HUES6 (cell line): ENCODE results near the gene CA6.
"Not testable (repeated sequence)": the region's sequence is repeated elsewhere in the genome, so short reads cannot be mapped to it uniquely, and the experiment has no call there.

Experiments used
- H3K27ac ChIP-seq: 2 replicates; pipeline ENCODE4 v1.7.0; 2013; ENCODE audit warnings: low read depth, mild to moderate bottlenecking, low read length, inconsistent platforms
- H3K27me3 ChIP-seq: 2 replicates; pipeline ENCODE4 v1.6.1; 2013; ENCODE audit warnings: low read length; ENCODE audit not compliant: control insufficient read depth, insufficient read depth
- H3K36me3 ChIP-seq: 2 replicates; pipeline ENCODE4 v1.6.1; 2013; ENCODE audit warnings: low read length; ENCODE audit not compliant: control insufficient read depth, insufficient read depth
- H3K4me1 ChIP-seq: 2 replicates; pipeline ENCODE4 v1.6.1; 2013; ENCODE audit warnings: low read length; ENCODE audit not compliant: control insufficient read depth, insufficient read depth
- H3K4me3 ChIP-seq: 2 replicates; pipeline ENCODE4 v1.5.1; 2013; ENCODE audit warnings: low read depth, low read length
- H3K9ac ChIP-seq: one replicate; pipeline ENCODE4 v1.6.1; 2013; ENCODE audit warnings: mild to moderate bottlenecking, low read length
- H3K9me3 ChIP-seq: 2 replicates; pipeline ENCODE4 v1.6.1; 2013; ENCODE audit warnings: low read depth, low read length; ENCODE audit not compliant: control insufficient read depth, insufficient read depth

The CA6 gene

GRCh38 chr1:8950309-8950708, 4.6 kb downstream of the CA6 start:
- Histone ChIP-seq H3K9me3 (no peaks in the 10 kb centered on the region), H3K9ac (no peak overlapping the region), H3K4me1 (peaks cover 5% of the 10 kb centered on the region; the same call in 1 of the 2 replicates), H3K4me3 (no peak overlapping the region), H3K27ac (no peak overlapping the region), H3K27me3 (no peaks in the 10 kb centered on the region), H3K36me3 (no peaks in the 10 kb centered on the region)

GRCh38 chr1:8951231-8951630, 5.6 kb downstream of the CA6 start:
- no peaks in the 10 kb centered on the region for H3K27me3 ChIP-seq
- no peak overlapping the region for H3K27ac ChIP-seq
- H3K9me3 ChIP-seq = no peaks in the 10 kb centered on the region
- no peaks in the 10 kb centered on the region for H3K36me3 ChIP-seq
- no peak overlapping the region for H3K4me3 ChIP-seq
- H3K9ac ChIP-seq = no peak overlapping the region
- H3K4me1 ChIP-seq = peaks cover 5% of the 10 kb centered on the region; the same call in 1 of the 2 replicates

GRCh38 chr1:8955406-8955805, 9.7 kb downstream of the CA6 start:
- H3K36me3 ChIP-seq = no peaks in the 10 kb centered on the region
- no peaks in the 10 kb centered on the region for H3K9me3 ChIP-seq
- no peaks in the 10 kb centered on the region for H3K27me3 ChIP-seq
- H3K4me3 ChIP-seq = no peak overlapping the region
- no peak overlapping the region for H3K9ac ChIP-seq
- no peak overlapping the region for H3K27ac ChIP-seq
- H3K4me1 ChIP-seq = peaks cover 5% of the 10 kb centered on the region; the same call in 1 of the 2 replicates

- H3K9ac ChIP-seq = no peak overlapping the region
- no peaks in the 10 kb centered on the region for H3K36me3 ChIP-seq
- H3K4me1 ChIP-seq = no peaks in the 10 kb centered on the region
- no peak overlapping the region for H3K4me3 ChIP-seq
- no peaks in the 10 kb centered on the region for H3K9me3 ChIP-seq
- no peak overlapping the region for H3K27ac ChIP-seq
- no peaks in the 10 kb centered on the region for H3K27me3 ChIP-seq
Observed at GRCh38 chr1:8956461-8957349, 11.0 kb downstream of the CA6 start.

- no peak overlapping the region for H3K27ac ChIP-seq
- no peaks in the 10 kb centered on the region for H3K4me1 ChIP-seq
- no peak overlapping the region for H3K9ac ChIP-seq
- no peak overlapping the region for H3K4me3 ChIP-seq
- H3K27me3 ChIP-seq = no peaks in the 10 kb centered on the region
- H3K36me3 ChIP-seq = no peaks in the 10 kb centered on the region
- H3K9me3 ChIP-seq = no peaks in the 10 kb centered on the region
Observed at GRCh38 chr1:8962812-8963530, 17.3 kb downstream of the CA6 start.

- Histone ChIP-seq H3K36me3 (no peaks in the 10 kb centered on the region), H3K9me3 (no peaks in the 10 kb centered on the region), H3K27ac (no peak overlapping the region), H3K4me1 (no peaks in the 10 kb centered on the region), H3K4me3 (no peak overlapping the region), H3K27me3 (no peaks in the 10 kb centered on the region), H3K9ac (no peak overlapping the region)
Observed at GRCh38 chr1:8963963-8964362, 18.3 kb downstream of the CA6 start.

- H3K36me3 ChIP-seq = no peaks in the 10 kb centered on the region
- no peaks in the 10 kb centered on the region for H3K9me3 ChIP-seq
- H3K4me1 ChIP-seq = no peaks in the 10 kb centered on the region
- no peak overlapping the region for H3K27ac ChIP-seq
- no peak overlapping the region for H3K9ac ChIP-seq
- no peak overlapping the region for H3K4me3 ChIP-seq
- no peaks in the 10 kb centered on the region for H3K27me3 ChIP-seq
Observed at GRCh38 chr1:8965121-8965820, 19.6 kb downstream of the CA6 start.

- H3K4me1 ChIP-seq = no peaks in the 10 kb centered on the region
- H3K4me3 ChIP-seq = no peak overlapping the region
- H3K9me3 ChIP-seq = no peaks in the 10 kb centered on the region
- H3K27me3 ChIP-seq = no peaks in the 10 kb centered on the region
- no peaks in the 10 kb centered on the region for H3K36me3 ChIP-seq
- H3K27ac ChIP-seq = no peak overlapping the region
- no peak overlapping the region for H3K9ac ChIP-seq
Observed at GRCh38 chr1:8966606-8967005, 20.9 kb downstream of the CA6 start.

- H3K4me1 ChIP-seq, H3K9me3 ChIP-seq, H3K27me3 ChIP-seq, H3K9ac ChIP-seq, H3K36me3 ChIP-seq, H3K4me3 ChIP-seq, H3K27ac ChIP-seq: not testable (repeated sequence)
Observed at GRCh38 chr1:8968902-8969301, 23.2 kb downstream of the CA6 start.

GRCh38 chr1:8969937-8970336, 24.3 kb downstream of the CA6 start:
- H3K4me3 ChIP-seq = no peak overlapping the region
- no peaks in the 10 kb centered on the region for H3K9me3 ChIP-seq
- H3K27me3 ChIP-seq = no peaks in the 10 kb centered on the region
- no peak overlapping the region for H3K9ac ChIP-seq
- no peaks in the 10 kb centered on the region for H3K4me1 ChIP-seq
- no peaks in the 10 kb centered on the region for H3K36me3 ChIP-seq
- no peak overlapping the region for H3K27ac ChIP-seq

- Histone ChIP-seq H3K36me3 (no peaks in the 10 kb centered on the region), H3K4me1 (no peaks in the 10 kb centered on the region), H3K27me3 (no peaks in the 10 kb centered on the region), H3K4me3 (no peak overlapping the region), H3K9ac (no peak overlapping the region), H3K27ac (no peak overlapping the region), H3K9me3 (no peaks in the 10 kb centered on the region)
Observed at GRCh38 chr1:8970870-8971337, 25.2 kb downstream of the CA6 start.
